CD8-positive, alpha-beta memory T cell (primary cell): Measurements from ENCODE around the gene HECW1. TPM values are rescaled to one million over a fixed set of nuclear protein-coding genes. Genes with fewer than 3 reads are reported as not detected.

ENCODE experiments used
- CTCF ChIA-PET: fragments of 350-600 bp; sonication (Branson Sonifier 250); formaldehyde crosslinking; loops from one replicate; lab custom pipeline; 2021; ENCODE audit warnings: antibody characterized with exemption; lab: Charles Lee
- POLR2A ChIA-PET: fragments of 350-600 bp; sonication (Branson Sonifier 250); formaldehyde crosslinking; loops from one replicate; lab custom pipeline; 2021; ENCODE audit warnings: antibody characterized with exemption; lab: Charles Lee
- DNase-seq, 5 donors: peaks; one replicate each; pipeline versions ENCODE4 v3.0.0 to v3.0.0-alpha.2; 2020 to 2022; ENCODE audit warnings: mixed read lengths in 1 of 5
- H3K27ac ChIP-seq: one replicate; pipeline ENCODE4 v1.7.0; 2013; ENCODE audit warnings: low read depth, mild to moderate bottlenecking, low read length, moderate library complexity
- H3K27me3 ChIP-seq: 2 replicates; pipeline ENCODE4 v1.7.0; 2013; ENCODE audit warnings: low read length, mild to moderate bottlenecking; ENCODE audit not compliant: insufficient read depth, poor library complexity, severe bottlenecking
- H3K36me3 ChIP-seq: 2 replicates; pipeline ENCODE4 v1.7.0; 2013; ENCODE audit warnings: mild to moderate bottlenecking, low read length, moderate library complexity; ENCODE audit not compliant: insufficient read depth
- H3K4me1 ChIP-seq: 2 replicates; pipeline ENCODE4 v1.7.0; 2013; ENCODE audit warnings: mild to moderate bottlenecking, low read length, moderate library complexity; ENCODE audit not compliant: insufficient read depth
- H3K4me3 ChIP-seq: 2 replicates; pipeline ENCODE4 v1.7.0; 2013; ENCODE audit warnings: mild to moderate bottlenecking, low read length
- H3K9me3 ChIP-seq: 2 replicates; pipeline ENCODE4 v1.7.0; 2013; ENCODE audit warnings: mild to moderate bottlenecking, low read length
- H3K27ac Mint-ChIP-seq, 8 donors: one replicate each; pipeline ENCODE4 v1.8.0; 2020 to 2021; ENCODE audit warnings: mixed read lengths in 8 of 8, mild to moderate bottlenecking in 6 of 8, inconsistent platforms in 3 of 8, moderate library complexity in 3 of 8
- H3K27me3 Mint-ChIP-seq, 2 donors: one replicate each; pipeline ENCODE4 v1.8.0; 2020 to 2021; ENCODE audit warnings: mixed read lengths in 2 of 2, mild to moderate bottlenecking in 1 of 2, moderate library complexity in 1 of 2
- H3K36me3 Mint-ChIP-seq, 3 donors: one replicate each; pipeline ENCODE4 v1.8.0; 2020 to 2021; ENCODE audit warnings: mixed read lengths in 3 of 3, inconsistent platforms in 1 of 3, mild to moderate bottlenecking in 1 of 3
- H3K4me1 Mint-ChIP-seq, 3 donors: one replicate each; pipeline ENCODE4 v1.8.0; 2020 to 2021; ENCODE audit warnings: mixed read lengths in 3 of 3, inconsistent platforms in 1 of 3, mild to moderate bottlenecking in 1 of 3
- H3K4me3 Mint-ChIP-seq, 7 donors: one replicate each; pipeline ENCODE4 v1.8.0; 2020 to 2021; ENCODE audit warnings: mixed read lengths in 7 of 7, mild to moderate bottlenecking in 6 of 7, moderate library complexity in 4 of 7, inconsistent platforms in 2 of 7
- H3K9me3 Mint-ChIP-seq, 5 donors: one replicate each; pipeline ENCODE4 v1.8.0; 2020 to 2022; ENCODE audit warnings: mixed read lengths in 5 of 5, mild to moderate bottlenecking in 3 of 5, moderate library complexity in 2 of 5, inconsistent platforms in 1 of 5
- polyA plus RNA-seq: library from polyadenylated mRNA; unstranded; fragments of 300-500 nt; fragmentation: Illumina TruSeq; gene quantifications from one replicate; pipeline ENCODE4 v1.2.3, GENCODE V29; 2021
- total RNA-seq, 2 experiments: library from RNA; stranded (reverse); gene quantifications; one replicate each; pipeline ENCODE4 v1.2.3, GENCODE V29; 2021

HECW1 gene
- total and polyA plus RNA-seq, 3 experiments from 2014 or later = not detected

- peaks cover 19 to 50% of the 10 kb centered on the region in 2 donors for H3K27me3 Mint-ChIP-seq
- Histone ChIP-seq H3K4me1 (no peaks in the 10 kb centered on the region), H3K36me3 (no peaks in the 10 kb centered on the region), H3K4me3 (no peak overlapping the region), H3K27ac (no peak overlapping the region), H3K9me3 (no peaks in the 10 kb centered on the region), H3K27me3 (peaks cover 5% of the 10 kb centered on the region)
- ChIA-PET POLR2A (no interaction called here), CTCF (no interaction called here)
- DNase-seq = no peak
- no peak overlapping the region for H3K27ac Mint-ChIP-seq
- peaks cover 0 to 4% (median 0%) of the 10 kb centered on the region in 5 donors for H3K9me3 Mint-ChIP-seq
- H3K4me1 Mint-ChIP-seq = no peaks in the 10 kb centered on the region
- H3K4me3 Mint-ChIP-seq = no peak overlapping the region
- no peaks in the 10 kb centered on the region for H3K36me3 Mint-ChIP-seq
Measured at GRCh38 chr7:43104874-43105520, 7.5 kb upstream of the HECW1 start.

- Histone ChIP-seq H3K27ac (no peak overlapping the region), H3K4me3 (no peak overlapping the region), H3K4me1 (no peaks in the 10 kb centered on the region), H3K36me3 (no peaks in the 10 kb centered on the region), H3K9me3 (no peaks in the 10 kb centered on the region), H3K27me3 (peaks cover 7% of the 10 kb centered on the region)
- Mint-ChIP-seq H3K9me3 (peaks cover 0 to 4% (median 0%) of the 10 kb centered on the region in 5 donors), H3K4me1 (no peaks in the 10 kb centered on the region), H3K27me3 (peaks cover 21 to 54% of the 10 kb centered on the region in 2 donors), H3K36me3 (no peaks in the 10 kb centered on the region), H3K4me3 (no peak overlapping the region), H3K27ac (no peak overlapping the region)
- ChIA-PET CTCF (no interaction called here), POLR2A (no interaction called here)
- DNase-seq = no peak
Measured at GRCh38 chr7:43105521-43106120, 6.8 kb upstream of the HECW1 start.

GRCh38 chr7:43108255-43109011, 4.0 kb upstream of the HECW1 start:
- Histone ChIP-seq H3K4me1 (no peaks in the 10 kb centered on the region), H3K4me3 (no peak overlapping the region), H3K27ac (no peak overlapping the region), H3K36me3 (no peaks in the 10 kb centered on the region), H3K27me3 (peaks cover 12% of the 10 kb centered on the region), H3K9me3 (no peaks in the 10 kb centered on the region)
- Mint-ChIP-seq H3K27me3 (peaks cover 34 to 68% of the 10 kb centered on the region in 2 donors), H3K36me3 (no peaks in the 10 kb centered on the region), H3K27ac (peak overlapping the region in 1 of 8 donors; percentile 87), H3K9me3 (peaks cover 0 to 4% (median 0%) of the 10 kb centered on the region in 5 donors), H3K4me1 (peaks cover 2 to 9% (median 4%) of the 10 kb centered on the region in 3 donors), H3K4me3 (no peak overlapping the region)
- CTCF ChIA-PET = no interaction called here
- POLR2A ChIA-PET = no interaction called here
- DNase-seq = peak in 1 of 5 donors; percentile 4

GRCh38 chr7:43110791-43111535, 1.5 kb upstream of the HECW1 start:
- Mint-ChIP-seq H3K4me1 (peaks cover 7 to 15% (median 10%) of the 10 kb centered on the region in 3 donors), H3K27me3 (peaks cover 49 to 74% of the 10 kb centered on the region in 2 donors), H3K4me3 (no peak overlapping the region), H3K9me3 (peaks cover 0 to 1% (median 0%) of the 10 kb centered on the region in 5 donors), H3K36me3 (no peaks in the 10 kb centered on the region), H3K27ac (no peak overlapping the region)
- no peaks in the 10 kb centered on the region for H3K4me1 ChIP-seq
- CTCF ChIA-PET = no interaction called here
- no peaks in the 10 kb centered on the region for H3K36me3 ChIP-seq
- no peak for DNase-seq
- no peak overlapping the region for H3K4me3 ChIP-seq
- no peaks in the 10 kb centered on the region for H3K9me3 ChIP-seq
- POLR2A ChIA-PET = no interaction called here
- H3K27me3 ChIP-seq = peaks cover 22% of the 10 kb centered on the region
- H3K27ac ChIP-seq = no peak overlapping the region

GRCh38 chr7:43111630-43112458, 603 bp upstream of the HECW1 start:
- no peaks in the 10 kb centered on the region for H3K4me1 ChIP-seq
- no peaks in the 10 kb centered on the region for H3K9me3 ChIP-seq
- H3K9me3 Mint-ChIP-seq = peaks cover 0 to 1% (median 0%) of the 10 kb centered on the region in 5 donors
- no peak overlapping the region for H3K4me3 ChIP-seq
- H3K27ac Mint-ChIP-seq = no peak overlapping the region
- POLR2A ChIA-PET = no interaction called here
- CTCF ChIA-PET = no interaction called here
- no peaks in the 10 kb centered on the region for H3K36me3 Mint-ChIP-seq
- DNase-seq = no peak
- peaks cover 53 to 75% of the 10 kb centered on the region in 2 donors for H3K27me3 Mint-ChIP-seq
- no peaks in the 10 kb centered on the region for H3K36me3 ChIP-seq
- no peak overlapping the region for H3K27ac ChIP-seq
- H3K27me3 ChIP-seq = peaks cover 26% of the 10 kb centered on the region
- H3K4me1 Mint-ChIP-seq = peaks cover 7 to 15% (median 10%) of the 10 kb centered on the region in 3 donors
- peak overlapping the region in 1 of 7 donors; percentile 15 for H3K4me3 Mint-ChIP-seq

GRCh38 chr7:43112941-43113621, 634 bp downstream of the HECW1 start:
- Mint-ChIP-seq H3K4me1 (peaks cover 7 to 15% (median 10%) of the 10 kb centered on the region in 3 donors), H3K9me3 (peaks cover 0 to 1% (median 0%) of the 10 kb centered on the region in 5 donors), H3K4me3 (no peak overlapping the region), H3K27me3 (peaks cover 52 to 79% of the 10 kb centered on the region in 2 donors), H3K27ac (no peak overlapping the region), H3K36me3 (no peaks in the 10 kb centered on the region)
- POLR2A ChIA-PET = no interaction called here
- H3K36me3 ChIP-seq = no peaks in the 10 kb centered on the region
- H3K27me3 ChIP-seq = peaks cover 26% of the 10 kb centered on the region
- H3K9me3 ChIP-seq = no peaks in the 10 kb centered on the region
- no peaks in the 10 kb centered on the region for H3K4me1 ChIP-seq
- H3K27ac ChIP-seq = no peak overlapping the region
- DNase-seq = no peak
- CTCF ChIA-PET = no interaction called here
- no peak overlapping the region for H3K4me3 ChIP-seq
